HG02763 (cell line): ENCODE measurements around the gene SH3PXD2A.

ENCODE experiments used
- ATAC-seq: cut with Tn5 transposase; IDR thresholded peaks from one replicate; pipeline ENCODE4 v1.9.1; 2021; ENCODE audit warnings: mild to moderate bottlenecking, moderate library complexity; ENCODE audit not compliant: unreplicated experiment

SH3PXD2A gene

GRCh38 chr10:103855424-103855823 lies at the start of gene SH3PXD2A:
TSS of gene SH3PXD2A (minus strand) at chr10:103855576. CDS start at chr10:103855266, 310 bp downstream.
- no peak for ATAC-seq

DNA sequence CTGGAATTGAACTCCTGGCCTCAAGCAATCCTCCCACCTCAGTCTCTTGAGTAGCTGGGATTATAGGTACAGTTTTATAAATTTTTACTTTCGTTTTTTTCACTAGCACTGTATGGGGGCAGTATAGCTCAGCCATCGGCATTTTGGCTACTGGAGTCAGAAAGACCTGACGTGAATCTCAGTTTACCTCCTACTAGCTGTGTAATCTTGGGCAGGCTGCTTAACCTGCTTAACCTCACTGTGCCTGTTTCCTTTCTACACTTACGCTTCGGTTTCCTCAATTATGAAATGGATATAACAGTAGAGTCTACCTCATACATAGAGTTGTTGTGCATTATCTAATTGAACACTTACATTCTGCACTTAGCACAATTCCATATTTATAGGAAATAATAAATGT lies 45.9 kb upstream of the SH3PXD2A start:
- ATAC-seq: no peak

GRCh38 chr10:103899312-103899711 lies 43.9 kb upstream of the SH3PXD2A start:
- ATAC-seq: no peak

- ATAC-seq: no peak
These were observed 41.9 kb upstream of the SH3PXD2A start for GRCh38 chr10:103897241-103897774.

GRCh38 chr10:103896225-103896624 lies 40.8 kb upstream of the SH3PXD2A start:
- ATAC-seq: no peak

DNA sequence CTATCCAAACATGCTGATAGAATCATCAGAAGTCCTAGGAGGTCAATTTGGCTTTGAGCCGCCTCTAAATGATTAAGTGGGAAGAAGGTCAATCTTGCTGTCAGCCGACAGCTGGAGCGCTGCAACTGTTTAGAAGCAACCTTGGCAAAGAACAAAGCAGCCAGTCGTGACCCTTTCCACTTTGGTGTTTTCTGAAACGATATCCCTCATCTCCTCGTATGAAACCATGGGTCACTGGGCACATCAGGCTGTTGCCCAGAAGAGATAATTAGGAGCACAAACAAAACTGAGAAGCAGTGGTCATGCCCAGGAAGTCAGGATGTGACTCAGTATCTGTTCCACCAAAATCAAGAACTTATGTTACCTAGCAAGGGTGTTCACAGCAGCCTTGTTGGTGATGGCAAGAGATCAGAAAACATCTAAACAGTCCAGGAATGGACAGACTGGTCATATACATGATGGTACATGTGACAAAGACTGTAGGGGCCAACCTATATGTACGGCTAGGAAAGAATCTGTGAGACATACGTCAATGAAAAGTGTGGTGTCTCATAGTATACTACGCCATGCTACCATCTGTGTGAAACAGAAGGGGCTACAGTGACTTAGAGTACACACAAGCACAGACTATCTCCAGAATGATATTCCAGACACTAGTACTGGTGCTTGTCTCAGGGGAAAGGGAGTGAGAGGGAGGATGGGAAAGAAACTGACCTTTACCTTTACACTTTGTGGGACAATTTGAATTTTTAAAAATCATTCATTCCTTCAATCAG lies 40.2 kb upstream of the SH3PXD2A start:
- no peak for ATAC-seq

DNA sequence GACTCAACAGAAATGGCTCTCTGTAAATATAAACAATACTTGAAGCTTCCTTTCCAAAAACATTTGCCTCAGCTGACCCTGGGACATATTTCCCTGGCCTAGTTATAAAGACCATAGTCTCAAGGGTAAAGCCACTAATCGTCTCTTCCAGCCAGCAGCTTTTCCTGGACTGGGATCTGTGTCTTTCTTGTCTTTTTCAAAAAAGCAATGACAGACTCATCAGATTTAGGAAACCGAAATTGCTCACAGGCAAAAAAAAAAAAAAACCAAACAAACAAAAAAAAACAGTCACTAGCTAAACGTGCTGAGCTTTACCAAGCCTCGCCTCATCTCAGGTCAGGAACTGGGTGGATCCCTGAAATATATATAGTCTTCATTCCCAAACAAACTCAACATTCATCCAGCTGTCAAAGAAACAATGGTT lies 39.1 kb upstream of the SH3PXD2A start:
- no peak for ATAC-seq

- no peak for ATAC-seq
These were observed 38.4 kb upstream of the SH3PXD2A start for GRCh38 chr10:103893817-103894216.

DNA sequence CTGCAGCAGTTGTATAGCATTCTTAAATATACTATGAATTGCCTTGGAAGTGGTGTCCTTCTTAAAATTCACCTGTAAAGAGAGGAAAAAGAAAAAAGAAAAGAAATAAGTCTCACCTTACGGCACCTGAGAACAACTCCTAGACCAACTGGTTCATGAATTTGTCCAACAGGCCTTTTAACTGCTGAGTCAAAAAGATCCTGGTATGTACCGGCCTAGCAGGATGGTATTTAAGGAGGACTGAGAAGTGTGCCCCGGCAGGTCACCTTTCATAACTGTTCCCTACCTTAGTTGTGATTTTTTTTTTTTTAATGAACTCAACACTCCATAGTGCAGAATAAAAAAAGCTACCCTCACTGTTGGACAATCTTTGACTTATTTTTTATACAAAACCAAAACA lies 36.8 kb upstream of the SH3PXD2A start:
- no peak for ATAC-seq

DNA sequence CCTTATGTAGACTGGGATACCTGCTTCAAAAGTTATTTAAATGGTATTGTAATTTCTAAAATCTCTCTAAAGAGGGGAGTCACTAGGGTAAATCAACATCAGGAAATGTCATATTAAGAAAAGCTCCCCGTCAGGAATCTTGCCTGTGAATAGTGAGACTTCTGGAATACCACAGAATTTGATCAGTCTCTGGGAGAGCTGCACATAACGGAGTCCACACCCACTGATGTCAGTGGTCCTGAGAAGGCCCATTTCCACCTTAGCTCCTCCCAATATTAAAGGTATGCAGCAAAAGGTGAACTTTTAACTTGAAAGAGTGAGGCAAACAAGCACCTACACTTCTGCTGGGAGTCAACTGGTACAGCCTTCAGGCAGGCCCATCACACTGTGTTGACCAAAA lies 35.3 kb upstream of the SH3PXD2A start:
- no peak for ATAC-seq

- ATAC-seq: no peak
These were observed 34.9 kb upstream of the SH3PXD2A start for GRCh38 chr10:103890194-103890658.

DNA sequence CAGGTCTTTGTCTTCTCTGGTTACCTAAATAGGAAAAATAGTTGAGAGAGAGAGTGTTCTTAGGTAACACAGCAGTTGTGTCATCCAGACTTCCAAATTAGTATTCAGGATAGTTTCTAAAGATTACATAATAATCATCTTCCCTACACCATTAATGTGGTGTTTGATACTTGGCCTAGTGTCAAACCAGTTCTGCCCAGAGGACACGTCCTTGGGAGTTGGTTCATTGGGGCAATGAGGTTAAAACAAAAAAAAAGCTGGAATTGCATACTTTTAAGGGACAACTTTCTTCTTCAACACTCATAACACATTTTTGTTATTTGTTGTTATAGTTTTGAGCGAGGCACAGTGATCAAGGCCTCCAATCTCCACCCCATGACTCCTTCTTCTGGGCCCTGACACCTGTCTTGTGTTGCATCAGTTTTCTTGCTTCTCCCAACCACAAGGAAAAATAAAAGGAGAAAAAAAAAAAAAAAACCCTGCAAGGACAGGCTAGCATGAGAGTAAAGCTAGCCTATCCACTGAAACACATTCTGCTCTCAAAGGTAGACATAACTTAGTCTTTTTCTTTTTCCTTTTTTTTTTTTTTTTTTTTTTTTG lies 33.8 kb upstream of the SH3PXD2A start:
- ATAC-seq: no peak

DNA sequence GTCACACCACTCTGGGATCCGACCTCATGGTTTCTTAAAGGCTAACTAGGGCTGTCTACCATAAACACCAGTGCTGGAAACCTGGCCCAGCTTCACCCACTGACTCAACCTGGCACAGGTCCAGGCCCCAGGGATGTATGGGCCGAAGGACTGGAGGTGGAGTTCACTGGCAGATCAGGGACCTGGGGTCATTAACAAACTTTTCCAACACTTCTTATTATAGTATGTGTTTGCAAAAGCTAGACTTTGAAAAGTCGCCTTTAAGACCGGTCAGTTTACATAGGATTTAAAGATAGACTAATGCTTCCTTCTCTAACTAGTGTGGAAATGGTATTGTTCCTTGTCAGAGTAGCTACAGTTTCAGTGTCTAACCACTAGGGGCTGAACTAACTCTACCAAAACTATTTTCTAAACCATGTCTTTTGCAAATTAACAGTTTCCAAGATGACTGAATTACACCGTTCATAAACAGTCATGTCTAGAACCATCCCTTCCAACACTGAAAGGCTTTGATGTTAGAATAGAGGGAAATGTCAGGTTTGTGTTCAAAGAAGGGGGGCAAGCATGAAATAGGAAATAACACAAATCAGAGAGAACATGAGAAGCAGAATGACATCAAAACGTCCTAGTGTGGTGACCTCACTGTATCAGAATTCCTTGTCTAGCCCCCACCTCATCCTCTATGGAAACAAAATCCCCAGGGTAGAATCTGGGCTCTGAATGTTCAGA lies 32.9 kb upstream of the SH3PXD2A start:
- no peak for ATAC-seq

DNA sequence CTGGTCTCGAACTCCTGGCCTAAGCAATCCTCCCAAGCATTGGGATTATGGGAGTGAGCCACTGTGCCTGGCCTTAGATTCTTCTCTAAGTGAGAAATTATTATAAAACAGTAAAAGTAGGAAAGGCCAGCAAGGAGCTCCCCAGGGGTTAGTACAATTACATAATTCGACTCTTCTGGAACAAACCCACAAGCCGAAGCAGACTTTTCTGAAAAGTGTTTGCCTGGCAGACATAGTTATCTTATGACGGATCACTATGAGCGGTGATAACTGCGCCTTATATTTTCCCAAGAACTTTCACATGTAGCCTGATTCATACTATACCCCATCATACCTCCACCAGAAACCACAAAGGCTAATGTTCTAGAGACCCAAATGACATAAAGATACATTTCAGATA lies 30.2 kb upstream of the SH3PXD2A start:
- no peak for ATAC-seq

- ATAC-seq: no peak
These were observed 29.3 kb upstream of the SH3PXD2A start for GRCh38 chr10:103884681-103885139.

DNA sequence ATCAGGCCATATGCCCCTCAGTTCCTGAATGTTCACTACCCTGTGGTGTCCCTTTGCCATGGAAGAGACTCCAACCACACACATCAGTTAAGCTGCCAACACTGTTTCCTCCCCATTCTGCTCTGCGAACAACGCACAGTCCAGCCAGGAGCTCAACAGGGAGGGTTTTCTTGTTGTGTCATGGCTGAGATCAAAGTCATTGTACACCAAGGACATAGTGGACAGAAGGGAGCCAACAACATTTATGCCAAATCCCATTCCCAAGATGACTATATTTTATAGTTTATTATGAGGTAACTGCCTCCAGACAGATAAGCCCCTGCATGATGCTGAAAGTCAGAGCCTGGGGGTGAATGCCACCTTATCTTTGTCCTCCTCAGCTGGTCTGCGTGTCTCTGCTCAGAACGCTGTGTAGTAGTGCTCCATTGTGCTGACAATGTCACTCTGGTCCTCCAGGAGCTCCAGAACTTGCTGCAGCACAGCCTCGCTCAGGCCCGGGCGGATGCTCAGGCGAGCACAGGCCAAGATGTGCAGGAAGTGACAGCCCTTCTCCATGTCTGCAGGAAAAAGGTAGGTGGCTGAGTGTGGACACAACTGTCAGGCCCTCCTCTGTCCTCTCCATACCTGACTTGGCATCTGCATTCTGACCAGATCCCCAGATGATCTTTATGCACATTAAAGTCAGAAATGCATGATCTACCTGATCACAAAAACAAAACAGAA lies 27.1 kb upstream of the SH3PXD2A start:
- ATAC-seq: no peak

- ATAC-seq: no peak
These were observed 26.3 kb upstream of the SH3PXD2A start for GRCh38 chr10:103881416-103882284.

GRCh38 chr10:103879831-103880230 lies 24.5 kb upstream of the SH3PXD2A start:
- no peak for ATAC-seq

- no peak for ATAC-seq
These were observed 24.0 kb upstream of the SH3PXD2A start for GRCh38 chr10:103879409-103879808.

- no peak for ATAC-seq
These were observed 22.5 kb upstream of the SH3PXD2A start for GRCh38 chr10:103877861-103878260.
